Measurements from ENCODE around the gene SLC9A1.
"Not testable (repeated sequence)": the region's sequence is repeated elsewhere in the genome, so short reads cannot be mapped to it uniquely, and the experiment has no call there.

The SLC9A1 gene

GRCh38 chr1:27130798-27131197 lies 24.1 kb downstream of the SLC9A1 start:
- no peak for DNase-seq

GRCh38 chr1:27129225-27129624 lies 25.7 kb downstream of the SLC9A1 start:
- DNase-seq: no peak

- no peak for DNase-seq
Observed at GRCh38 chr1:27127419-27127818, 27.5 kb downstream of the SLC9A1 start.

- no peak for DNase-seq
Observed at GRCh38 chr1:27126391-27126790, 28.5 kb downstream of the SLC9A1 start.

- DNase-seq: not testable (repeated sequence)
Observed at GRCh38 chr1:27125125-27125524, 29.8 kb downstream of the SLC9A1 start.

- no peak for DNase-seq
Observed at GRCh38 chr1:27124405-27124804, 30.5 kb downstream of the SLC9A1 start.

GRCh38 chr1:27122652-27123051 lies 32.3 kb downstream of the SLC9A1 start:
- DNase-seq: no peak

GRCh38 chr1:27120854-27121253 lies 34.1 kb downstream of the SLC9A1 start:
- no peak for DNase-seq

GRCh38 chr1:27118440-27118689 lies 36.6 kb downstream of the SLC9A1 start:
- no peak for DNase-seq

GRCh38 chr1:27117733-27118439 lies 37.0 kb downstream of the SLC9A1 start:
- DNase-seq: no peak

- no peak for DNase-seq
Observed at GRCh38 chr1:27116697-27117096, 38.2 kb downstream of the SLC9A1 start.

- no peak for DNase-seq
Observed at GRCh38 chr1:27116232-27116631, 38.7 kb downstream of the SLC9A1 start.

- no peak for DNase-seq
Observed at GRCh38 chr1:27114546-27114945, 40.4 kb downstream of the SLC9A1 start.

GRCh38 chr1:27113861-27114260 lies 41.1 kb downstream of the SLC9A1 start:
- DNase-seq: no peak

- DNase-seq: no peak
Observed at GRCh38 chr1:27111626-27112573, 43.0 kb downstream of the SLC9A1 start.

GRCh38 chr1:27109103-27109822 lies 45.7 kb downstream of the SLC9A1 start:
- no peak for DNase-seq

GRCh38 chr1:27108588-27108987 lies 46.3 kb downstream of the SLC9A1 start:
- no peak for DNase-seq

GRCh38 chr1:27106561-27107323 lies 48.2 kb downstream of the SLC9A1 start:
- DNase-seq: no peak

GRCh38 chr1:27105018-27105417 lies 49.9 kb downstream of the SLC9A1 start:
- DNase-seq: no peak

GRCh38 chr1:27103498-27103897 lies 51.4 kb downstream of the SLC9A1 start:
- no peak for DNase-seq

GRCh38 chr1:27102707-27103468 lies 52.0 kb downstream of the SLC9A1 start:
- no peak for DNase-seq

- no peak for DNase-seq
Observed at GRCh38 chr1:27102134-27102706, 52.7 kb downstream of the SLC9A1 start.

Measured in NCI-H1048 (cell line).